SU-DHL-6 (cell line): Measurements from ENCODE around the gene RIC8B.

Source experiments
- EZH2phosphoT487 ChIP-seq: fragments of 200-600 bp; sonication (generic), shearing (Covaris generic); conservative IDR thresholded peaks from 2 replicates; pipeline ENCODE4 v1.6.1; 2018; ENCODE audit warnings: mild to moderate bottlenecking, antibody characterized with exemption, low read length, moderate library complexity, mixed read lengths
- TF ChIP-seq, protein P1 (sequence below): fragments of 200-600 bp; sonication (generic); IDR thresholded peaks from one replicate; pipeline ENCODE4 v1.5.1; 2017; ENCODE audit warnings: antibody characterized with exemption, mild to moderate bottlenecking, low read length, moderate library complexity; ENCODE audit not compliant: insufficient read depth, poor library complexity, severe bottlenecking

DNA sequence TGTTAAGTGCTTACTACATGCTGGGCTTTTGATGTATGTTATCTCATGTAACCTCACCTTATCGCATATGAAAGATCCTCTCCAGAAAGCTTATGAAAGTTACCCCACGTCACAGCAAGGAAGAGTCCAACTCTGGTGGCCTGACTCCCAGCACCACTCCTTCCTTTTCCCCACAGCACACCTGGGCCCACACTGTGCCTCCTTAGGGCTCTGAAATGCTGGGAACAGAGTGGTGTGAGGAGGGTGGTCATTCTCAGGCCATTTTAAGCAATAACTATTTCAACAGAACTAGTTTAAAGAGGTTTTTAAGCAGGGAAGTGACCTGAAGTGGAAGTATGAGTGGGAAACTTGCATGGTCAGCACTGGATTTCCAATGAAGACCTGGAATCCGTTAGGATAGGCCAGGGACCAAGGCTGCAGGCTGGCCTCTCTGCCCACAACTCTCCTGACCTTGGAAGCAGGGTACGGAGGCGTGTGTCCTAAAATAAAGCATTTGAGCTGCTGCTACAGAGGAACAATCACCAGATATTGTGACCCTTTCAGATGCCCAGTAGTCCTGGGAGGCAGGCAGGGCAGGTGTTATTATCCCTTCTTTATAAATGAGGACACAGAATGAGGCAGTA lies 114.0 kb downstream of the RIC8B start:
- TF ChIP-seq, protein P1, sequence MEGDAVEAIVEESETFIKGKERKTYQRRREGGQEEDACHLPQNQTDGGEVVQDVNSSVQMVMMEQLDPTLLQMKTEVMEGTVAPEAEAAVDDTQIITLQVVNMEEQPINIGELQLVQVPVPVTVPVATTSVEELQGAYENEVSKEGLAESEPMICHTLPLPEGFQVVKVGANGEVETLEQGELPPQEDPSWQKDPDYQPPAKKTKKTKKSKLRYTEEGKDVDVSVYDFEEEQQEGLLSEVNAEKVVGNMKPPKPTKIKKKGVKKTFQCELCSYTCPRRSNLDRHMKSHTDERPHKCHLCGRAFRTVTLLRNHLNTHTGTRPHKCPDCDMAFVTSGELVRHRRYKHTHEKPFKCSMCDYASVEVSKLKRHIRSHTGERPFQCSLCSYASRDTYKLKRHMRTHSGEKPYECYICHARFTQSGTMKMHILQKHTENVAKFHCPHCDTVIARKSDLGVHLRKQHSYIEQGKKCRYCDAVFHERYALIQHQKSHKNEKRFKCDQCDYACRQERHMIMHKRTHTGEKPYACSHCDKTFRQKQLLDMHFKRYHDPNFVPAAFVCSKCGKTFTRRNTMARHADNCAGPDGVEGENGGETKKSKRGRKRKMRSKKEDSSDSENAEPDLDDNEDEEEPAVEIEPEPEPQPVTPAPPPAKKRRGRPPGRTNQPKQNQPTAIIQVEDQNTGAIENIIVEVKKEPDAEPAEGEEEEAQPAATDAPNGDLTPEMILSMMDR, result no peak
- TF ChIP-seq EZH2phosphoT487, result no peak
